BE2C (cell line): Measurements from ENCODE around the gene INHBA.

Source experiments
- DNase-seq: peaks from one replicate; pipeline ENCODE4 v3.0.0-alpha.2; 2020
- H3K27me3 ChIP-seq: fragments of 250-450 bp; sonication (Bioruptor Pico); 2 replicates; pipeline ENCODE4 v1.5.1; 2020; ENCODE audit warnings: mild to moderate bottlenecking
- H3K36me3 ChIP-seq: fragments of 250-450 bp; sonication (Bioruptor Pico); 2 replicates; pipeline ENCODE4 v1.5.1; 2020; ENCODE audit warnings: mild to moderate bottlenecking
- H3K4me1 ChIP-seq: fragments of 250-450 bp; sonication (Bioruptor Pico); 2 replicates; pipeline ENCODE4 v1.5.1; 2020
- H3K4me3 ChIP-seq: 2 replicates; pipeline ENCODE4 v1.5.1; 2011; ENCODE audit warnings: low read depth, low read length
- H3K9me3 ChIP-seq: fragments of 250-450 bp; sonication (Bioruptor Pico); 2 replicates; pipeline ENCODE4 v1.5.1; 2020
- CTCF ChIP-seq: IDR thresholded peaks from 2 replicates; pipeline ENCODE4 v1.5.1; 2012; ENCODE audit warnings: mild to moderate bottlenecking, low read depth, low read length

Gene INHBA

DNA sequence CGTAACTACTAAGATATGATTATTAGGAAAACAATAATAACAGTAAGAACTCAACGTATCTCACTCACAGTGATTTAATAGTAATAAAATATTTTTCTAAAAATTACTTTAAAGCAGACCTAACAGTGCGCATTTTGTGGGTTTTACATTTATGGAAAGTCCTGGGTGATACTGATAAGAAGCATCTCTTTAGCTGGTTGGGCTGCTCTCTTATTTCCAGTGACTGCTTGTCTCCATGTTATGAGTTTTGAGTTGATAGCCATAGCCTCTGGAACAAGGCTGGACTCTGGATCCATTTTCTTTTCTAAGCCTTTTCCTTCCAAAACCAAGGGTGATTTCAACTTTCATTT, 29.5 kb upstream of the INHBA start:
- H3K4me1 ChIP-seq = no peaks in the 10 kb centered on the region
- H3K27me3 ChIP-seq = no peaks in the 10 kb centered on the region; the same call in 1 of the 2 replicates
- H3K9me3 ChIP-seq = no peaks in the 10 kb centered on the region
- H3K36me3 ChIP-seq = no peaks in the 10 kb centered on the region
- TF ChIP-seq CTCF = no peak; the same call in 1 of the 2 replicates
- H3K4me3 ChIP-seq = no peak overlapping the region
- no peak for DNase-seq

GRCh38 chr7:41731493-41732435, 28.9 kb upstream of the INHBA start:
- Histone ChIP-seq H3K27me3 (no peaks in the 10 kb centered on the region; the same call in 1 of the 2 replicates), H3K4me3 (no peak overlapping the region), H3K9me3 (no peaks in the 10 kb centered on the region), H3K36me3 (no peaks in the 10 kb centered on the region), H3K4me1 (no peaks in the 10 kb centered on the region)
- TF ChIP-seq CTCF = peak; percentile 44
- DNase-seq = no peak

DNA sequence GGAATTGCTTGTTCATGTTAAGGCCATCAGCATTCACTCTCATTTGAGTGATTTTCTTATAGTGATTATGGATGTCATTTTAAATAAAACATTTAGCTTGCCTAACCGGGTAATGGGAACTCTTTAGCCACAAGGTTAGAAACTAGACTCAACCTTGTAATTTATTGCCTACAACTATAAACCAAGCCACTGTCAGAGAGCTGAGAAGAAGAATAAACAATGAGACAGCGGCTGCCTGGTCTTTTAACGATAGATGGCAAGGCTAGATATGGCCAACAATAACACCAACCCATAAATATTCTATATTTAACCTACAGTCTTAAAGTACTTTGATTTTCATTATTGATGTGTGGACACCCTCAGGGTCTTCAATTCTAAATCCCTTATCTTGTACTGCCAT, 27.8 kb upstream of the INHBA start:
- H3K4me3 ChIP-seq = no peak overlapping the region
- TF ChIP-seq CTCF = no peak
- DNase-seq = no peak
- H3K4me1 ChIP-seq = no peaks in the 10 kb centered on the region
- H3K9me3 ChIP-seq = no peaks in the 10 kb centered on the region
- no peaks in the 10 kb centered on the region; the same call in 1 of the 2 replicates for H3K27me3 ChIP-seq
- H3K36me3 ChIP-seq = no peaks in the 10 kb centered on the region

DNA sequence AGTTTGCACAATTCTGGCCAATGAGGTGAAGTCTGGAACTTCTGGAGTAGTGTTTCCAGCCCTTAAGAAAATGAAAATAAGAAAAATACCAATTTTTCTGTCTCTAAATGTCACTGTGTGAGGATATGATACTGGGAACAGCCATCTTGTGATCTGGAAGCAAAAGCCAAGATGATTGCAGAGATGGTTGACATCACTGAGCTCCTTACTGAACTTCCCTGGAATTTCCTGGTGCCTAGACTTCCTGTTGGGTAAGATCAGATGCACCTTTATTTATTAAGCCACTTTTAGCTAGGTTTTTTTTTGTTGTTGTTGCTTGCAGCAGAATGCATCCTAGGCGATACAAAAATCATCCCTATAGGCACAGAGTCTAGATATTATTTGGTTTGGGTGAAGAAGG, 27.3 kb upstream of the INHBA start:
- no peak for DNase-seq
- no peak for TF ChIP-seq CTCF
- H3K4me3 ChIP-seq = no peak overlapping the region
- H3K9me3 ChIP-seq = no peaks in the 10 kb centered on the region
- no peaks in the 10 kb centered on the region; the same call in 1 of the 2 replicates for H3K27me3 ChIP-seq
- H3K36me3 ChIP-seq = no peaks in the 10 kb centered on the region
- H3K4me1 ChIP-seq = no peaks in the 10 kb centered on the region

- no peak for DNase-seq
- H3K4me1 ChIP-seq = no peaks in the 10 kb centered on the region
- TF ChIP-seq CTCF = no peak
- H3K9me3 ChIP-seq = no peaks in the 10 kb centered on the region
- H3K36me3 ChIP-seq = no peaks in the 10 kb centered on the region
- H3K27me3 ChIP-seq = no peaks in the 10 kb centered on the region; the same call in 1 of the 2 replicates
- H3K4me3 ChIP-seq = no peak overlapping the region
Measured at GRCh38 chr7:41729059-41729458, 26.2 kb upstream of the INHBA start.

GRCh38 chr7:41725013-41725412, 22.1 kb upstream of the INHBA start:
- Histone ChIP-seq H3K4me1 (no peaks in the 10 kb centered on the region), H3K27me3 (no peaks in the 10 kb centered on the region), H3K4me3 (no peak overlapping the region), H3K36me3 (no peaks in the 10 kb centered on the region), H3K9me3 (no peaks in the 10 kb centered on the region)
- TF ChIP-seq CTCF = no peak
- no peak for DNase-seq
